OCI-LY7 (cell line): ENCODE measurements around the gene NTPCR. TPM values are rescaled to one million over a fixed set of nuclear protein-coding genes. Genes with fewer than 3 reads are reported as not detected.
A peak's percentile ranks its signal among the peaks of the same experiment; 100 is the strongest.

ENCODE experiments used
- BruUV-seq: library from RNA; stranded (reverse); fragments of 400-500 nt; replicated peaks from 2 replicates; lab custom pipeline; 2021; lab: Mats Ljungman, UMichigan
- CTCF ChIA-PET: fragments of 300-600 bp; sonication (Branson Sonifier 250); formaldehyde crosslinking; loops from one replicate; lab custom pipeline; 2022; ENCODE audit warnings: antibody characterized with exemption; ENCODE audit not compliant: unreplicated experiment; lab: Charles Lee
- POLR2A ChIA-PET: fragments of 300-600 bp; sonication (Branson Sonifier 250); formaldehyde crosslinking; loops from one replicate; lab custom pipeline; 2022; ENCODE audit warnings: antibody characterized with exemption; lab: Charles Lee
- DNase-seq: peaks from one replicate; pipeline ENCODE4 v3.0.0-alpha.2; 2015; ENCODE audit warnings: low spot score
- H2AFZ ChIP-seq: fragments of 200-600 bp; sonication (generic), shearing (Covaris generic); 2 replicates; pipeline ENCODE4 v1.6.1; 2014; ENCODE audit warnings: mild to moderate bottlenecking, antibody characterized with exemption, low read length, moderate library complexity
- H3K27ac ChIP-seq: fragments of 200-600 bp; sonication (generic); 2 replicates; pipeline ENCODE4 v1.5.1; 2014; ENCODE audit warnings: mixed run types, low read depth, mild to moderate bottlenecking, moderate library complexity, low read length, inconsistent platforms; ENCODE audit not compliant: poor library complexity, severe bottlenecking
- H3K36me3 ChIP-seq: fragments of 200-600 bp; sonication (generic); 2 replicates; pipeline ENCODE4 v1.6.1; 2014; ENCODE audit warnings: mild to moderate bottlenecking, antibody characterized with exemption, low read length, moderate library complexity, mixed read lengths; ENCODE audit not compliant: insufficient read depth
- H3K4me1 ChIP-seq: fragments of 200-600 bp; sonication (generic); 2 replicates; pipeline ENCODE4 v1.5.1; 2014; ENCODE audit warnings: mild to moderate bottlenecking, low read length; ENCODE audit not compliant: insufficient read depth, poor library complexity, severe bottlenecking
- H3K4me2 ChIP-seq: fragments of 200-600 bp; sonication (generic); 2 replicates; pipeline ENCODE4 v1.6.1; 2014; ENCODE audit warnings: mild to moderate bottlenecking, low read length
- H3K4me3 ChIP-seq: fragments of 200-600 bp; sonication (generic); 2 replicates; pipeline ENCODE4 v1.5.1; 2014; ENCODE audit warnings: mild to moderate bottlenecking, low read depth, low read length; ENCODE audit not compliant: poor library complexity, severe bottlenecking
- H3K79me2 ChIP-seq: fragments of 200-600 bp; sonication (generic); 2 replicates; pipeline ENCODE4 v1.6.1; 2016; ENCODE audit warnings: low read depth, mild to moderate bottlenecking, low read length, moderate library complexity, mixed read lengths; ENCODE audit not compliant: insufficient read depth
- H3K9me2 ChIP-seq: fragments of 200-600 bp; sonication (generic); 2 replicates; pipeline ENCODE4 v1.6.1; 2016; ENCODE audit warnings: mild to moderate bottlenecking, low read length, mixed read lengths; ENCODE audit not compliant: insufficient read depth
- H3K9me3 ChIP-seq: fragments of 200-600 bp; sonication (generic); 2 replicates; pipeline ENCODE4 v1.6.1; 2014; ENCODE audit warnings: mild to moderate bottlenecking, mixed run types, low read length, mixed read lengths
- H4K20me1 ChIP-seq: fragments of 200-600 bp; sonication (generic); 2 replicates; pipeline ENCODE4 v1.6.1; 2014; ENCODE audit warnings: mild to moderate bottlenecking, antibody characterized with exemption, low read length, moderate library complexity, mixed read lengths; ENCODE audit not compliant: insufficient read depth
- EZH2phosphoT487 ChIP-seq: fragments of 200-600 bp; sonication (generic); IDR thresholded peaks from 2 replicates; pipeline ENCODE4 v1.6.1; 2018; ENCODE audit warnings: low read depth, borderline replicate concordance, mild to moderate bottlenecking, mixed run types, antibody characterized with exemption, low read length, moderate library complexity, mixed read lengths
- intact Hi-C: fragments of 100-400 bp; cut with micrococcal nuclease; formaldehyde crosslinking; loops from one replicate; pipeline ENCODE4 v1.10.0; 2022; ENCODE audit not compliant: unreplicated experiment
- total RNA-seq, 2 experiments: library from RNA; depleted of rRNA in 1 of 2; stranded (reverse); fragments of >200 nt in 1 of 2; shearing (Covaris generic) in 1 of 2; gene quantifications; 2 replicates each; pipeline ENCODE4 v1.2.3, GENCODE V29; 2014 to 2022
- TF ChIP-seq, protein P1 (sequence below): fragments of 200-600 bp; sonication (generic); conservative IDR thresholded peaks from 2 replicates; pipeline ENCODE4 v1.5.1; 2014; ENCODE audit warnings: mild to moderate bottlenecking, antibody characterized with exemption, low read length, moderate library complexity, mixed read lengths

The NTPCR gene
- total RNA-seq, 2 experiments from 2014 or later: 17.3 to 39.1 TPM

- ChIA-PET CTCF (no interaction called here), POLR2A (no interaction called here)
- no peaks in the 10 kb centered on the region for H3K9me2 ChIP-seq
- BruUV-seq: no TSS peak
- H3K4me2 ChIP-seq: no peak overlapping the region
- H2AFZ ChIP-seq: no peak overlapping the region
- intact Hi-C loops: no loop called here
- H3K4me1 ChIP-seq: no peaks in the 10 kb centered on the region
- TF ChIP-seq, protein P1, sequence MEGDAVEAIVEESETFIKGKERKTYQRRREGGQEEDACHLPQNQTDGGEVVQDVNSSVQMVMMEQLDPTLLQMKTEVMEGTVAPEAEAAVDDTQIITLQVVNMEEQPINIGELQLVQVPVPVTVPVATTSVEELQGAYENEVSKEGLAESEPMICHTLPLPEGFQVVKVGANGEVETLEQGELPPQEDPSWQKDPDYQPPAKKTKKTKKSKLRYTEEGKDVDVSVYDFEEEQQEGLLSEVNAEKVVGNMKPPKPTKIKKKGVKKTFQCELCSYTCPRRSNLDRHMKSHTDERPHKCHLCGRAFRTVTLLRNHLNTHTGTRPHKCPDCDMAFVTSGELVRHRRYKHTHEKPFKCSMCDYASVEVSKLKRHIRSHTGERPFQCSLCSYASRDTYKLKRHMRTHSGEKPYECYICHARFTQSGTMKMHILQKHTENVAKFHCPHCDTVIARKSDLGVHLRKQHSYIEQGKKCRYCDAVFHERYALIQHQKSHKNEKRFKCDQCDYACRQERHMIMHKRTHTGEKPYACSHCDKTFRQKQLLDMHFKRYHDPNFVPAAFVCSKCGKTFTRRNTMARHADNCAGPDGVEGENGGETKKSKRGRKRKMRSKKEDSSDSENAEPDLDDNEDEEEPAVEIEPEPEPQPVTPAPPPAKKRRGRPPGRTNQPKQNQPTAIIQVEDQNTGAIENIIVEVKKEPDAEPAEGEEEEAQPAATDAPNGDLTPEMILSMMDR: no peak
- TF ChIP-seq EZH2phosphoT487: no peak
- no peak overlapping the region for H3K4me3 ChIP-seq
- H3K27ac ChIP-seq: no peak overlapping the region
- H3K9me3 ChIP-seq: no peaks in the 10 kb centered on the region
- no peak for DNase-seq
- no peaks in the 10 kb centered on the region for H3K79me2 ChIP-seq
- no peaks in the 10 kb centered on the region for H3K36me3 ChIP-seq
- no peaks in the 10 kb centered on the region for H4K20me1 ChIP-seq
These were observed 71.8 kb downstream of the NTPCR start for GRCh38 chr1:233022246-233022645.

GRCh38 chr1:233024199-233024598 is 73.8 kb downstream of the NTPCR start:
- no peaks in the 10 kb centered on the region for H3K9me2 ChIP-seq
- no peak overlapping the region for H3K4me3 ChIP-seq
- no peaks in the 10 kb centered on the region for H3K36me3 ChIP-seq
- H3K27ac ChIP-seq: no peak overlapping the region
- CTCF ChIA-PET: no interaction called here
- H4K20me1 ChIP-seq: no peaks in the 10 kb centered on the region
- H3K4me1 ChIP-seq: no peaks in the 10 kb centered on the region
- H2AFZ ChIP-seq: no peak overlapping the region
- POLR2A ChIA-PET: no interaction called here
- no peaks in the 10 kb centered on the region for H3K79me2 ChIP-seq
- BruUV-seq: no TSS peak
- DNase-seq: no peak
- no peak for TF ChIP-seq EZH2phosphoT487
- TF ChIP-seq, protein P1: no peak
- H3K9me3 ChIP-seq: no peaks in the 10 kb centered on the region
- no peak overlapping the region for H3K4me2 ChIP-seq
- intact Hi-C loops: no loop called here

DNA sequence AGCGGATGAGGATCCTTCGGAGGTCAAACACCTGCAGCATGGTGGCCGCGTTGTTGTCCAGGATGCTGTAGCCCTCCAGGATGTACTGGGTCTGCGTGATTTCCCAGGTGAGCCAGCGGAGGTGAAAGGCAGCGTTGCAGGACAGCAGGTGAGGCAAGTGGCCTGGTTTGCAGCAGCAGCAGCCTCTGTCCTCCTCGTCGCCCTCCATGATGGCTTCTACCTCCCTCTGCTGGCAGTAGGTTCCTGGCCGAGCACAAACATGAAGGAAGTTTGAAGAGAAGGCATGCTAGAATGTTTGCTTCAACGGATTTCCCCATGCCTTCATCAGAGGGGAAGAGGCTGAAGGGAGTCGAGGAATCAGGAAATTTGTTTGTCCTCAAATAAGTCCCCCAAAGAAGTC is 74.7 kb downstream of the NTPCR start:
- Histone ChIP-seq H3K4me1 (no peaks in the 10 kb centered on the region), H3K4me3 (no peak overlapping the region), H3K9me2 (no peaks in the 10 kb centered on the region), H3K4me2 (no peak overlapping the region), H4K20me1 (no peaks in the 10 kb centered on the region), H3K9me3 (no peaks in the 10 kb centered on the region), H3K27ac (no peak overlapping the region), H2AFZ (no peak overlapping the region), H3K36me3 (no peaks in the 10 kb centered on the region), H3K79me2 (no peaks in the 10 kb centered on the region)
- TF ChIP-seq EZH2phosphoT487: no peak
- TF ChIP-seq, protein P1: peak; percentile 47
- no TSS peak for BruUV-seq
- peak; percentile 8 for DNase-seq
- ChIA-PET CTCF (no interaction called here), POLR2A (interaction anchor here (1.2 to 1.3 kb wide), 2 partner anchors 35 to 226 kb away, joined by 3 to 4 read pairs; no protein-coding TSS in a partner anchor)
- intact Hi-C loops: no loop called here
